Esophagus squamous epithelium (tissue), 5 donors: Measurements from ENCODE around the gene CAMTA1. TPM values are rescaled to one million over a fixed set of nuclear protein-coding genes. Genes with fewer than 3 reads are reported as not detected.

Experiments used
- DNase-seq: peaks from one replicate; lab custom pipeline; 2025; lab: John Stamatoyannopoulos, UW
- H3K27ac ChIP-seq, 4 donors: fragments of 200-600 bp; sonication (generic); one replicate each; pipeline ENCODE4 v1.5.1; 2016 to 2019; ENCODE audit warnings: mild to moderate bottlenecking in 1 of 4
- H3K27me3 ChIP-seq, 4 donors: fragments of 200-600 bp; sonication (generic); 1 replicate in 3 of 4; 2 replicates in 1 of 4; pipeline versions ENCODE4 v1.5.1 to v1.6.0; 2017 to 2021; ENCODE audit warnings: antibody characterized with exemption in 1 of 4
- H3K36me3 ChIP-seq, 3 donors: fragments of 200-600 bp; sonication (generic); one replicate each; pipeline ENCODE4 v1.5.1; 2016 to 2019
- H3K4me1 ChIP-seq, 3 donors: fragments of 200-600 bp; sonication (generic); one replicate each; pipeline ENCODE4 v1.5.1; 2017 to 2019
- H3K4me3 ChIP-seq, 4 donors: fragments of 200-600 bp; sonication (generic); 1 replicate in 3 of 4; 2 replicates in 1 of 4; pipeline ENCODE4 v1.5.1; 2016 to 2019; ENCODE audit warnings: mild to moderate bottlenecking in 2 of 4, moderate library complexity in 1 of 4
- H3K9me3 ChIP-seq, 3 donors: fragments of 200-600 bp; sonication (generic); one replicate each; pipeline ENCODE4 v1.5.1; 2016 to 2019
- POLR2A ChIP-seq, 4 donors: fragments of 450-650 bp; IDR thresholded peaks; one replicate each; pipeline ENCODE4 v1.6.1; 2017; ENCODE audit warnings: antibody characterized with exemption in 4 of 4, mild to moderate bottlenecking in 4 of 4, moderate library complexity in 3 of 4
- WGBS, 2 donors: methylation state at CpG; one replicate each; pipeline ENCODE4 v1.1.5; 2018; 5-methylcytosine and 5-hydroxymethylcytosine counted together
- intact Hi-C: fragments of 100-400 bp; cut with DNase I; formaldehyde crosslinking; loops from one replicate; pipeline ENCODE4 v1.15.0; 2022
- total RNA-seq, 4 donors: library from RNA; depleted of rRNA; stranded (reverse); fragments of >200 nt; gene quantifications; one replicate each; pipeline ENCODE4 v1.1.0, GENCODE V29; 2016
- TF ChIP-seq, protein P1 (sequence below), 6 experiments: fragments of 450-650 bp in 4 of 6; fragments of 200-600 bp in 2 of 6; sonication (generic) in 2 of 6; IDR thresholded peaks; one replicate each; pipeline ENCODE4 v1.5.1; 2016 to 2019; ENCODE audit warnings: antibody characterized with exemption in 6 of 6, mild to moderate bottlenecking in 4 of 6, moderate library complexity in 4 of 6
- donor health status: DM: yes; HTN: yes; CAD: no.

Gene CAMTA1
- total RNA-seq, 4 donors from 2014 or later = 31.3 to 77.4 (median 45.9) TPM

DNA sequence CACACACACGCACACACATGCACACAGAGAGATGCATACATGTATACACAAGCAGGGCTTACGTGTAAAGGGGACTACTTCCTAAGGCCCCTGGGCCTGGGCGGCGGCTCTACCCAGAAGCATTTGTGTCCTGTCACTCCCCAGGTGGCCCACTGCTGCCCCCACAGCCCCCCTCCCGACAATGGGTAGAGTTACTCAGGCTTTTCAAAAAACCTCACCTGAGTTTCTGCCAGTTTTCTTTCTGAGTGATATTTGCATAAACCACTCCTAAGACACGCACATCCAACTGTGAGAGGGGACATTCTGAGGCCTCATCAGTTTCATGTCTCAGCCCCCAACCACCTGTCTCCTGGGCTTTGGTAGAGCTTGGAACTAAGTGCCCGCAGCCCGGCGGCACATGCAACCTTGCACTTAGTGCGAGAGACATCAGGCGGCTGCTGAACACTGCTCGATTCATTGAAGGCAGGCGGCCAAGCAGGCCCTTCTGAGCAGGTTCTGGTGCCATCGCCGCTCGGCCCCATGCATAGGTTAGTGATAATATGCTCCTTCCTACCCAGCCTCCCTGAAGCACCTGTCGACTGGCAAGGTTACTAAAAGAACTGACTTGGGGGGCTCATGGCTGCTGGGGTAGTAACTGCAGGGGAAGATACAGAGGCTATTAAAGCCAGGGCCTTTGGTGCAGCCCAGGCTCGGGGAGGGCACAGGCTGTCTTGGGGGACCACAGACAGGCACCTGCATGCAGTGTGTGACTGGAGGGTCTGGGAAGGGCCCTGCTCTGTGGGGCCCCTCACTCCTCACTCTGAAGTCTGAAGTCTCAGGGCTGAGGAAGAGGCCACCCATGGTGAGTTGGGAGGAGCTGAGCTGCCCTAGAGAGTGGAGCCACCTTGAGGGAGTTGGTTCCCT is 621.6 kb downstream of the CAMTA1 start:
- 86% methylated on average over 7 to 14 of the region's 18 CpGs for WGBS, 2 donors
- intact Hi-C loops = no loop called here
- DNase-seq = no peak
- TF ChIP-seq, protein P1, sequence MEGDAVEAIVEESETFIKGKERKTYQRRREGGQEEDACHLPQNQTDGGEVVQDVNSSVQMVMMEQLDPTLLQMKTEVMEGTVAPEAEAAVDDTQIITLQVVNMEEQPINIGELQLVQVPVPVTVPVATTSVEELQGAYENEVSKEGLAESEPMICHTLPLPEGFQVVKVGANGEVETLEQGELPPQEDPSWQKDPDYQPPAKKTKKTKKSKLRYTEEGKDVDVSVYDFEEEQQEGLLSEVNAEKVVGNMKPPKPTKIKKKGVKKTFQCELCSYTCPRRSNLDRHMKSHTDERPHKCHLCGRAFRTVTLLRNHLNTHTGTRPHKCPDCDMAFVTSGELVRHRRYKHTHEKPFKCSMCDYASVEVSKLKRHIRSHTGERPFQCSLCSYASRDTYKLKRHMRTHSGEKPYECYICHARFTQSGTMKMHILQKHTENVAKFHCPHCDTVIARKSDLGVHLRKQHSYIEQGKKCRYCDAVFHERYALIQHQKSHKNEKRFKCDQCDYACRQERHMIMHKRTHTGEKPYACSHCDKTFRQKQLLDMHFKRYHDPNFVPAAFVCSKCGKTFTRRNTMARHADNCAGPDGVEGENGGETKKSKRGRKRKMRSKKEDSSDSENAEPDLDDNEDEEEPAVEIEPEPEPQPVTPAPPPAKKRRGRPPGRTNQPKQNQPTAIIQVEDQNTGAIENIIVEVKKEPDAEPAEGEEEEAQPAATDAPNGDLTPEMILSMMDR (IDR thresholded peaks at IDR 0.05) = no peak
- TF ChIP-seq POLR2A (IDR thresholded peaks at IDR 0.05) = no peak
- Histone ChIP-seq H3K36me3 (no peaks in the 10 kb centered on the region), H3K4me1 (peaks cover 0 to 4% (median 3%) of the 10 kb centered on the region in 3 donors), H3K27ac (no peak overlapping the region), H3K9me3 (no peaks in the 10 kb centered on the region), H3K27me3 (peaks cover 0 to 31% (median 0%) of the 10 kb centered on the region in 4 donors), H3K4me3 (no peak overlapping the region)

DNA sequence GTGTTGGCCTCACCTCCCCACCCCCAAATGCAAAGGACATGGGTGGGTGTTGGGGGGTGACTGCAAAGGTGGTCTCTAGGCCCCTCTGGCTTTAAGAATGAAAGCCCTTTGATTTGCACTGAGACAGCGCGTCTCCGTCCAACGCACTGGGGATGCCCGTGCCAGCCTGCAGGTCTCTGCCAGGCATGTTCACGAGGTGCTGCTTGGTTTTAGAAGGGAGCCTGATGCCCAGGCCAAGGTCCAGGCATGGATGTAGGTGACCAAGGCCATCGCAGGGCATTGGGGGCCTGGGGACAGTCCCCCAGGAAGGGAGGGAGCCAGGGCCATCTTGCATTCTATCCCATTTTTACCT is 622.3 kb downstream of the CAMTA1 start:
- WGBS, 2 donors = 70% methylated on average over 2 of the region's 7 CpGs; no CpG with 5 or more reads in 1 of the 2 donors
- intact Hi-C loops = no loop called here
- TF ChIP-seq POLR2A (IDR thresholded peaks at IDR 0.05) = no peak
- TF ChIP-seq, protein P1 (IDR thresholded peaks at IDR 0.05) = no peak

DNA sequence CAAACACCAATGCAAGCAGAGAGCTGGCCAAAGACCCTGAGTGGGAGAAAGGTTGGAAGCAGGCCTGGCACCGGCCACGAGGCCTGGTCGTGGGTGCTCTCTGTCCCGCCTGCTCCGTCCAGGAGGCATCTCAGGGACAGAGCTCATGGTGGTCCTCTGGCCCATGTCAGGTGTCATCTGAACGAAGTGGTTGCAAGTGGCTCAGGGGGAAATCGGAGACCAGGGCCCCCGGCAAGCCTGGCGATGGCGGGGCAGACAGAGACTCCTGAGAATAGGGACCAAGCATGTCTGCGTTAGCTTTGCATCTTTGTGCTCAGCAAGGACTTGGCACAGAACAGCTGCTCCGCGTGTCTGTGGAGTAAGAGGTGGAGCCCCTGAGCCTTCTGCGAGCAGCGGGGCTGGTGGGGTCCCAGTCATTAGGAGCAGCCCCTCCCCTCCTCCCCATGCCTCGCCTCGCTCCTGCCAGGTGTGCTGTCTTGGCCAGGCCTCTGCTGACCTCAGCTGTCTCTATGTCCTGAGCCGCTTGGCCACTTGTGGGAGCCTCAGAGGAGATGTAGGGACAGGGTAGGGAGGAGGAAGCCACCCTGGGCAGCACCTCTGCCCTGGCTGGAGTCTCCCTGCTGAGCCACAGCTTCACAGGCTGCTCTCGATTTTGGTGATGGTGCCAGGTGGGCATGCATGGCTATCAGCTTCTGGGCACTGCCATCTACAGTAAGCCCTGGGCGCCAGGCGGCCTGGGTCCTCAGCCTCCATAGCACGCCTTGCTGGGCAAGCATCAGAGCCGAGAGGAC is 622.9 kb downstream of the CAMTA1 start:
- Histone ChIP-seq H3K4me1 (no peaks in the 10 kb centered on the region), H3K27me3 (peaks cover 0 to 21% (median 0%) of the 10 kb centered on the region in 4 donors), H3K9me3 (no peaks in the 10 kb centered on the region), H3K4me3 (no peak overlapping the region), H3K27ac (no peak overlapping the region), H3K36me3 (no peaks in the 10 kb centered on the region)
- TF ChIP-seq, protein P1 (IDR thresholded peaks at IDR 0.05) = no peak
- no peak for TF ChIP-seq POLR2A (IDR thresholded peaks at IDR 0.05)
- 81 to 92% methylated on average over 7 to 9 of the region's 23 CpGs for WGBS, 2 donors
- intact Hi-C loops = no loop called here
- DNase-seq = no peak

More for the DNA sequence above, 622.3 kb downstream of the CAMTA1 start:
- Histone ChIP-seq H3K4me1 (no peaks in the 10 kb centered on the region), H3K4me3 (no peak overlapping the region), H3K27ac (no peak overlapping the region), H3K27me3 (peaks cover 0 to 28% (median 0%) of the 10 kb centered on the region in 4 donors), H3K9me3 (no peaks in the 10 kb centered on the region), H3K36me3 (no peaks in the 10 kb centered on the region)
- no peak for DNase-seq

DNA sequence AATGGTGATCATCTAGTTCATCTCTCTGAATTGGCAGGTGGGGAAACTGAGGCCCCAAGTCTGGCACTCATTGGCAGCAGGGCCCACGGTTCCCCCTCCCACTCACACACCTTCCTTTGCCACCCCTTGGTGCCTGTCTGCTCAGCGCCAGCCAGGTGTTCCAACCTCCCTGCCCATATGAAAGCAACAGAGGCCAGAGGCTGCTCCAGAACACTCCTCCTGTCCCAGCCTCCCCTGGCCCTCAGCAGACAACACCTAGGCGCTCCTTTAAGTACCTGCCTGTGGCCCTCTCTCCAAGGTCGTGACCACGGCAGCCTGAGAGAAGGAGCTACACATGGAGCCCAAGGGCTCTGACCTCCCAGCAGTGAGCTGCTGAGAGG is 623.5 kb downstream of the CAMTA1 start:
- intact Hi-C loops = no loop called here
- 82% methylated on average over 5 of the region's 5 CpGs; no CpG with 5 or more reads in 1 of the 2 donors for WGBS, 2 donors
- H3K27me3 ChIP-seq = peaks cover 0 to 15% (median 0%) of the 10 kb centered on the region in 4 donors

More for the DNA sequence above, 623.5 kb downstream of the CAMTA1 start:
- H3K36me3 ChIP-seq = no peaks in the 10 kb centered on the region
- TF ChIP-seq POLR2A (IDR thresholded peaks at IDR 0.05) = no peak
- TF ChIP-seq, protein P1 (IDR thresholded peaks at IDR 0.05) = no peak
- no peaks in the 10 kb centered on the region for H3K4me1 ChIP-seq
- H3K9me3 ChIP-seq = no peaks in the 10 kb centered on the region
- DNase-seq = no peak
- H3K4me3 ChIP-seq = no peak overlapping the region
- no peak overlapping the region for H3K27ac ChIP-seq
